GM18508 (cell line): Measurements from ENCODE around the gene PTPN14.

Experiments used
- ATAC-seq: cut with Tn5 transposase; IDR thresholded peaks from one replicate; pipeline ENCODE4 v1.9.1; 2021; ENCODE audit warnings: moderate number of reproducible peaks; ENCODE audit not compliant: insufficient read depth, unreplicated experiment

Gene PTPN14

DNA sequence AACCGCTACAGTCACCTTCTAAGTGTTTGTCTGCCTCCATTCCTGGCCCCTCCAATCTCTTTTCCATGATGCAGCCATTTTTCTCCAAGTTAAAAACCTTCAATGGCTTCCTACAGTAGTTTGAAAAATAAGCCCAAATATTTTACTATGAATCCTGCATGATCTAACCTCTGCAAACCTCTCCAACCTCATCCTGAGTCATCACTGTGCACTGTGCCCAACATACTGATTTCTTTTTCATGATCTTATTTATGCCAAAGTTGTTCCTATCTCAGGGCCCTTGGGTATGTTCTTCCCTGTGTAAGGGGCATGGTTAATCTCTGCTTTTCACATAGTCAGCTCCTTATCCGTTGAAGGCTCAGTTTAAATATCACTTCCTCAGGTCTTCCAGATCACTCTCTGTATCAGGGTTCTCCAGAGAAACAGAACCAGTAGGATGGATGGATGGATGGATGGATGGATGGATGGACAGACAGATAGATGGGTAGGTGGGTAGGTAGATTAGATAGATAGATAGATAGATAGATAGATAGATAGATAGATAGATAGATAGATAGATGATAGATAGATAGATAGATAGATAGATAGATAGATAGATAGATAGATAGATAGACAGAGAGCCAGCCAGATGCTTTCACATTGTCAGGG lies 18.1 kb upstream of the PTPN14 start:
- ATAC-seq = no peak

DNA sequence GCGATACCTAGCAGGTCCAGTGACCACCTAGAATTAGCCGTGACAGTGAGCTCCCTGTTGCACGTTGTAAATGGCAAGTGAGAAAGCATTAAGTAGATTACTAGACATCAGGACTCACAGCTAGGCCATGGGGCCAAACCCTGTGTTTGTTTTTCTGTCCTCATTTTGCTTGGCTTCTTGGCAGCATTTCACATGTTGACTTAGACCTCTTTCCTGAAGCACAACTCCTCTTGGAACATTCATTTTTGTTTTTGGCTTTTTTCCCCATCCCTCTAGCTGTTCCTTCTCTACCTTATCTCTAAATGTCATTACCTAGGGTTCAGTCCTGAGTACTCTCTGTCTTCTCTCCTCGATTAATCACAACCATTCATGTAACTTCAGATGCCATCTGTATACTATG lies 16.9 kb upstream of the PTPN14 start:
- no peak for ATAC-seq

DNA sequence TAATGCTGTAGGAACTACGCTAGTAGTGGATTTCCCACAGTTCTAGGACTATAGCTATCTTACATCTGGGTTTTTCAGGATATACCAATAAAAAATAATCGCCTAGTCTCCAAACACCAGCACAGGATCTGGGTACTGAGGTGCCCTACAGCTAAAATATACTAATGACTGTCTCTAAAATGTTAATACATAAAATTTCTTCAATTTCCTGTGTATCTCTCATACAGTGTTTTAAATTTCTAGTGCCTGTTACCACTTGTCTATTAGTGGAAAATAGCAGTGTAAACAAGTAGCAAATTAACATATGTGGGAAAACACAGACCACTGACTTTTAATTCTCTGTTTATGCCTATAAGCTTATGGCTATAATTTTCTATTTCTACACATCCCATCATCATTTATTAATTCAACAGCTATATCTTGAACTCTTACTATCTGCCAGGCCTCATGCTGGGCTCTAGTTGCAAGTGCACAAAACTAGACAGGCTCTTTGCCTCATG lies 16.1 kb upstream of the PTPN14 start:
- no peak for ATAC-seq

- peak; percentile 56 for ATAC-seq
Measured at GRCh38 chr1:214566158-214567104, 15.0 kb upstream of the PTPN14 start.

DNA sequence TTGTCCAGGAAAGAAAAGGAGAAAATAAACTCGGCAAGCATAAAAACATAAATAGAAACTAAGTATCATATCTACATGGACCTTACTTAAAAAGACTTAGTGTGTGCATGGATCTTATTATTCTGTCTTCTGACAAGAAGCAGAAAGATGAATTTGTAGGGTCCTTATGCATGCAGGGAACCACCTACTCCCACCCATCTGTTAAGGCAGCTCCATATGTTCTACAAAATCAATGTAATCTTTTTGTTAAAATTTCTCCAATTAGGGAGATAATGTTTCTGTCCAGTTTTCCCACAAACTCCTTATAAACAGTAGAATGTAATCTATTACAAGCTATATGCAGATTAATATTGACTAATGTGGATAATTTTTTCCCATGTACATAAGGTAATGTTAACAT lies 13.9 kb upstream of the PTPN14 start:
- ATAC-seq = no peak

GRCh38 chr1:214563881-214564280 lies 12.5 kb upstream of the PTPN14 start:
- ATAC-seq = no peak

- peak; percentile 52 for ATAC-seq
Measured at GRCh38 chr1:214557952-214558735, 6.7 kb upstream of the PTPN14 start.

DNA sequence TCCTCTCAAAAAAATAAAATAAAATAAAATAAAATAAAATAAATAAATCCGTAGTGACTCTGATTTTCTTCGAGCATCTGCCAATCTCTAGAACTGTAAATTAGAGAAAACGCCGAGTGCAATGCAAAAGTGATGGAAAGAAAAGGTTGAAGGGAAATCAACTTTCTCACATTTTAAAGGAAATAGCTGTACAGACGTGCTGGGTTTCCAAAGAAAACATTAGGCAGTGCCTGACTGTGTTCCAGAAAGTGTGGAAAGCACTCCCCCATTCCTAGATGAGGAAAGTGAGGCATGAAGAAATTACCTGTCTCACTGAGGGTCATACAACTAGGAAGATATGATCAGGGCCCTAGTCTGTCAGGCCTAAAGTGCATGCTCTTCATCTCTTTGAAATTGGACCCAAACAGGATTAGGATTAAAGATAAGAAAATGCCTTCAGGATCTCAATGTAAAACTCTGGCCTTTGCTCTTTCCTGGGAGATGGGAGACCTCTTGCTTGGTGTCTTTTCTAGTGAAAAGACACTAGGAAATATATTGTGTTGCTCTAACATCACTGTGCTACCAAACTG lies 1.8 kb upstream of the PTPN14 start:
- no peak for ATAC-seq

DNA sequence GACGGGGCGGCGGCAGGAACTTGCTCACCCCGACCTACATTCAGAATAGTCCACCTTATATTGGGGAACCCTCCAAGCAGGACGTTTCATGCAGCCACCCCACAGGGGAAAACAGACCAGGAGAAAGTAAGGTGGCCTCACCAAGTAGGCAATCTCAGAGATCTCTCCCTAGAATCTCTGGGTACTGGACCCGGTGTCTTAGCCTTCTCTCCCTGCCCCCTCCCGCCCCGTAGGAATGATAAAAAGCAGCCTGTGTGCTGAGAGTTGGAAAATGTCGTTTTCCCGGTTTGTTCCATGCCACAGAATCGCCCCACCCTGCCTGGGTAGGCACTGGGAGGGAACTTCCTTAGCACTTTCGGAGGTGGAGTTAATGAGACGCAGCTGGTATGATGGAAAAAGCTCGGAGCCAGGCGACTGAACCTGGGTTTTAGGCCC lies 789 bp upstream of the PTPN14 start:
- ATAC-seq = no peak

- ATAC-seq = no peak
Measured at GRCh38 chr1:214550857-214551435, 456 bp downstream of the PTPN14 start.

DNA sequence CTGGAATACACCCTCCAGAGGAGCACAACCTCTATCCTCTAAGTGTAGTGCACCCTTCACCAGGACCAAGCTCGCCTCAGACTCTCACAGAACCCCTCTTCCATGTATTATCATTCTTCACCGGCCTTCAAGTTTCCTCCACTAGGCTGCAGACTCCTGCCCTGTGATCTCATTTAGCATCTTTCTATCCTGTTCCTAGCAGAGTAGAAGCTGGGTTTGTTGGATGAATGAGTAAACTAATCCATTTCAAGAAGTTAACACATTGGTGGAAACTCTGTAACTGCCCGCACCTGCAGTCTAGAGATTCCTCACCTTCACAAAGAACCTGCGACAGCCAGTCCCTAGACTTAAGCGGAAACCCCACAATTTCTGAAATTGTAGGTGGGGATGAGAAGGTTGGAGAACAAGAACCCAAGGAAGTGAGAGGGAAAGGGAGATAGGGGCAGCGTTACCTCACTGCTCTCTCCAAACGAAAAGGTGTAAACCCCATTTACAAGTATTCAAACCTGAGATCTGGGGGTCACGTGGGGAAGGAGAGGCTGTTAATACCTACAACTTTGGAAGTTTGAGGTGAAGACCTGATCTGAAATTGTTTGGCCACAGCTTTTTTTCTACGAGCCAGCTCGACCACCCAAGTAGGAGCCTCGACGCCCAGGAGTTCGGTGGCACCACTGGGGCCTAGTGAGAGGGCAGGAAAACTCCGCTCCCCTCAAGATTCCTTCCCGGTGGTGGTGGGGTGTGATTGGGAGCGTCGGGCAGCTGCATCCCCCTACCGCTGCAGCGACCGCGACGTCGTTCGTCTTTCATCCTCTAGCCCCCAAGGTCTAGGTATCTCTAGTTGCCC lies 1.2 kb downstream of the PTPN14 start:
- no peak for ATAC-seq

GRCh38 chr1:214549604-214550003 lies 1.8 kb downstream of the PTPN14 start:
- no peak for ATAC-seq

DNA sequence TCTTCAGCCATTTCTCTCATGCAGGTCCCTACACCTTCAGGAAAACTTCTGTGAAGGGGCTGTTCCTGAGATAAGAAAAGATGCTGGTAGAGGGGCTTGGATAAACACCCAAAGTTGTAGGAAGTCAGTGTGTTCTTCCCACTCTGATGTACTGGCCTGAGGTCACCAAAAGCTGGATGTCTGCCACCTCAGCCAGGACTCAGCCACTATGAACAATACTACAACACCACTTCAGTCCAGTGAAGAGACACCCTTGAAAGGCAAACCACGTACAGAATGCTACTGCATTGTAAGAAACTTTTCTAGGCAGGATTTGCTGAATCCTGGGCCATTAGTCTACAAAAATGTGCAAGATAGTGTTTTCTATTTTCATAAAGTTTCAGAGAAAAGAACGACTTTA lies 2.4 kb downstream of the PTPN14 start:
- no peak for ATAC-seq

DNA sequence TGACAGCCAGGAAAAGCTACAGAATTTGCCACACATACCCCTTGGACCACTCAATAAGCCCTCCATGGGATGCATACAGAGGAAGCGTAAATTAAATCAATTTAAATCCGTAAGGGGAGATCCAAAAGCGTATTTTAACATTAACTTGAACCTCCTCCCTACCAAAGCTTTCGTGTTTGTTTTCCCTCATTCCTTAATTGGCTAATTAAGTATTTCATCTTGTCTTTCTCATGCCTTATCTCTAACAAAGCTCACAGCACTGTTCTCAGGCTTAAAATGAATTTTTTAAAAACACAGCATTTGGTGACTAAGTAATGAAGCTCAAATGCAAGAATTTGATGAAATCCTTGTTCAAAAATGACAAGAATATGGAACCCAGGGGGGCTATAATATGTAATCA lies 3.1 kb downstream of the PTPN14 start:
- ATAC-seq = no peak

DNA sequence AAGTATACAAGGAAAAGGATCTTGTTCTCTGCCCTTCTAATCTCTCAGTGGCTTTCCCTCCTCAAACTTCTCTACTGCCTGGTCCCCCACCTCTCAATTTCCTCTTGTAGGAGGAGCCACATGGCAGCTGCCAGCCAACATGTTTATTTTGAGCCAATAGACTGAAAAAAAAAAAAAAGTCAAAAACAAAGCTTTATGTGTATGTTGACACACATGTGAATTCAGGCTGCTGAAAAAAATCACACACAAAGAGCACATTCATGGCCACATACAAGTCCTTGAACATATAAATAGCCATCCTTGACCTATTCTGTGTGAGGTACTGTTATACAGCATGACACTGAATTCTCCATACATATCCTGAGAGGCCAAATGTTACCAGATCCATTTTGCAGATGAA lies 3.7 kb downstream of the PTPN14 start:
- ATAC-seq = no peak

- no peak for ATAC-seq
Measured at GRCh38 chr1:214546886-214547641, 4.3 kb downstream of the PTPN14 start.

GRCh38 chr1:214546084-214546483 lies 5.3 kb downstream of the PTPN14 start:
- ATAC-seq = no peak

GRCh38 chr1:214545293-214545692 lies 6.1 kb downstream of the PTPN14 start:
- no peak for ATAC-seq
